Activated CD8-positive, alpha-beta memory T cell treated with anti-CD3 and anti-CD28 coated beads for 1 hour (primary cell): ENCODE data around the gene GLUL.
"Not testable (repeated sequence)": the region's sequence is repeated elsewhere in the genome, so short reads cannot be mapped to it uniquely, and the experiment has no call there.

ENCODE experiments used
- DNase-seq, 2 donors: peaks; one replicate each; pipeline ENCODE4 v3.0.0-alpha.2; 2020; ENCODE audit warnings: low read depth in 1 of 2; ENCODE audit errors: extremely low read depth in 1 of 2

GLUL gene

DNA sequence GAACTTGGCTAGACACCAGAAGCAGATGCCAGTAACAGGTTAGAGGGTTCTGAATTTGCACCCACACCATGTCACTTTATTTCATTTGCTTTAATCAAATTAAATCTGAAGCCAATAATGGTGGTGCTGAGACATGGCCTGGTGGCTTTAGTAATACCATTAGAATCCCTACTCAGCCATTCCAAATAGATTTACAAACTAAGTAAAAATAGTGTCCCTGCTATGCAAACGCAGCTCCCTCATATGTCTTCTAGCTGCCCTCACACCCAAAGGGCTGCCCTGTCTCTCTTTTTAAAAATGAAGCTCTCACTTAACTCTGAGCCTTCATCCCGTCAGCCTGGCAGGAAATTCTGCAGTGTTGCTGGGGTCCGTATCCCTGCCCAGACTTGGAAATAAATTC is 21.1 kb downstream of the GLUL start:
- DNase-seq = no peak

GRCh38 chr1:182368903-182369302 is 22.7 kb downstream of the GLUL start:
- DNase-seq = no peak

DNA sequence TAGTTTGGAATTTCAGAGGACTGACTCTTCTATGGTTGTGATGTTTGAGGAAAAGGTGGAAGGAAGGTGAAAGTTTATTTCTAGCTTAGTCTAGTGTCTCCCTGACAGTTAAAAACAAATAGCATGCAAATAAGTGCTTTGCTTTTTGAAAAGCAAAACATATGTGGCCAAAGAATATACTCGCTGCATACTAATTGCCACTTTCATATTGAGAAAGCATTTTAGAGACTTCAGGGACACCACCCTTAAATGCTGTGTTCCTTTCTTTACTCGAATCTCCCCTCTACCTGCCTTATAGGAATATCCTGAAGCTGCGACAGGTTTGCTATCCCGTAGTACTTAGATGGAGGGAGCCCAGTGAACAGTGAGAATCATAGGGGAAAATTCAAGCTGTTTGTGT is 23.2 kb downstream of the GLUL start:
- DNase-seq = no peak

DNA sequence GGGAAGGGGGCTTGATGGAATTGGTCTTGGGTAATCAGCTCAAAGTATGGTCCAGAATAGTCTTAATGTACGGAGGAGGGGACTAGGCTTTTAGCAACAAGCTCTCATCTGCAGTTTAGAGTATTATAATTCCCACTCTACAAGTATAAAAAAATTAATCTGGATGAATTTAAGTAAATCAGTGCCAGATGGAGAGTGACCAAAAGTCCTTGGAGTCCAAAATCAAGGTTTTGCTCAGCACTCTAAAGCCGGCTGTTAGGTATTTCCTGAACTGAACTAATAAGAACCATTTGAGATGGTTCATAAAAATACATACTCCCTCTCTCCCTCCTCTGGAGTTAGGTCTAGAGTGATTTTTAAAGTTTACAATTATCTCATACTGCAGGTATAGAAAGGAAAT is 23.7 kb downstream of the GLUL start:
- no peak for DNase-seq

DNA sequence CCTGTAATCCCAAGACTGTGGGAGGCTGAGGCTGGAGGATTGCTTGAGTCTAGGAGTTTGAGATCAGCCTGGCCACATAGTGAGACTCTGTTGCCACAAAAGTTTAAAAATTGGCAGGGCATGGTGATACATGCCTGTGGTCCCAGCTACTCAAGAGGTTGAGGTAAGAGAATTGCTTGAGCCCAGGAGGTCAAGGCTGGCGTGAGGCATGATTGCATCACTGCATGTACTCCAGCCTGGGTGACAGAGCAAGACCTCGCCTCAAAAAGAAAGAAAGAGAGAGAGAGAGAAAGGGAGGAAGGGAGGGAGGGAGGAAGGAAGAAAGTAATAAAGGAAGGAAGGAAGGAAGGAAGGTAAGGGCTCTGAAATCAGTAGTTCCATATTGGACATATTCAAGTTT is 25.0 kb downstream of the GLUL start:
- DNase-seq = no peak

- DNase-seq = no peak
Observed at GRCh38 chr1:182359645-182360044, 31.9 kb downstream of the GLUL start.

DNA sequence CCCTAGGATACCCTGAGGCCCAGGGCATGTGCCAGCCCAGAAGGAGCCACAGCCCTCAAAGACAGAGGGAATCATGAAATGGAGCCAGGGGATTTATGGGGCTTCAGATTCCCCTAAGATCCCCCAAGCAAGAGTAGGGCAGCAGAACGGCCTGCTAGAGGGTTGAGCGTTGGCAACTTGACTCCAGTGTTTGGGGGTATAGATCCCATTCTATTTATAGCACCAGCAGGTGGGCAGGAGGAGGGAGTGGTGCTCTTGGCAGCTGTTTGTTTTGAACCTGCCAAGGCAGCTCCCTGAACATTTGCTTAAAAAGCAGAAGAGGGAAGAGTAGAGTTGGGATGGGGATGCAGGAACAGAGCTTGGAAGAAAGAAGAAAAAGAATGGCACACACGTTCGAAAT is 33.7 kb downstream of the GLUL start:
- no peak for DNase-seq

DNA sequence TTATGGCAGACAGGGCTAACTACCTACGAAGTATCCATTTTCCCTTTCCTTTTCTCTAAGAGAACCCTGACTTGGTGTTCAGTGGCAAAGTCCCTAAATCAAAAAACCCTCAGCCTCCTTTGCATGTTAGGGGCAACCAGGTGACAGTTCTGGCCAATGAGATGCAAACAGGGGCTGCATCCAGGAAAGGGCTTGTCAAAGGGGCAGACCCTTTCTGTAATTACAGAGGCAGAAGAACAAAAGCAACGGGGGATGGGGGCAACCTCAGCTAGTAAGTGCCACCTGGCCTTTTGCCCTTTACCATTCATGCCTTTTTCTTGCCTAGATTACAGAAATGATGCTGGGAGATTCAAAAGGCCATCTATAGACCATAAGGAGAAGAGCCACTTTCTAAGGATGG is 34.4 kb downstream of the GLUL start:
- no peak for DNase-seq

DNA sequence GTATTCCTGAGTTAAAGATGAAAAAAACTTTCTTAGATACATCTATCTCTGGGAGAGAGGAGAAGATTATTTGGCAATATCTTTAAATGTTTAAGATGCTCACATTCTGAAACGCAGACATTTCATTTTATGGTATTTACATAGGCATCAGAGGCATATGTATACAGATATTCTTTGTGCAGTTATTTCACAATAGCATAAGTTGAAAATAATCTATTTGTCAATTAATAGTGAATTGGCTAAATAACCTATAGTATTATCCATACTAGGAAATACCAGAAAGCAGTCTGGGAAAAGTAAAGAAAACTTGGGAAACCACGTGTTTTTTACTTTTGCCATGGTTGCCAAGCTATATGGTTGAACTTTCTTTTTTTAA is 35.9 kb downstream of the GLUL start:
- no peak for DNase-seq

DNA sequence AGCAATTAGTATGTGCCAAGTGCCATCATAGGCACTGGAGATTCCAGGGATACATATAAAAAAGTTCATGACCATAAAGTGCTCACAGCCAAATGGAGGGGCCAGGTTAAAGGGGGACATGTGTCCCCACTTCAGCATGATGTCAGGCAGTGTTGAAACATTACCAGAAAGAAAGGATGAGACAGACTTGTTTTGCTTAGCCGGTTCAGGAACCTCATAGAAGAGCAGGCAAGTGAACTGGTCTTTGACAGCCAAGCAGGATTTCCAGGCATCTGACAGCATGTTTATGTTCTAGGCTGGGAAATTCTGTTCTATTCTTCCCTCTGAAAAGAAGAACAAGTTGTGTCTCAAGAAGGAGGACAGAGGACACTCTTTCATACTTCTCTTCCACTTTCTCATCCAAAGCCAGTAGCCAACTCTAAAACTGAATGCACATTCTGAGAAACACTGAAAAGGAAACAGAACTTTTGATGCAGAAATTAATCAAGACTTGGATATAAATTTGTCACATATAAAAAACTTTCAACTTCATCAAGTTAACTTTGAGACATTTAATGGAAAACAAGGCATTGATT is 39.7 kb downstream of the GLUL start:
- no peak for DNase-seq

- no peak for DNase-seq
Observed at GRCh38 chr1:182350839-182351238, 40.8 kb downstream of the GLUL start.

- no peak for DNase-seq
Observed at GRCh38 chr1:182348961-182349747, 42.4 kb downstream of the GLUL start.

DNA sequence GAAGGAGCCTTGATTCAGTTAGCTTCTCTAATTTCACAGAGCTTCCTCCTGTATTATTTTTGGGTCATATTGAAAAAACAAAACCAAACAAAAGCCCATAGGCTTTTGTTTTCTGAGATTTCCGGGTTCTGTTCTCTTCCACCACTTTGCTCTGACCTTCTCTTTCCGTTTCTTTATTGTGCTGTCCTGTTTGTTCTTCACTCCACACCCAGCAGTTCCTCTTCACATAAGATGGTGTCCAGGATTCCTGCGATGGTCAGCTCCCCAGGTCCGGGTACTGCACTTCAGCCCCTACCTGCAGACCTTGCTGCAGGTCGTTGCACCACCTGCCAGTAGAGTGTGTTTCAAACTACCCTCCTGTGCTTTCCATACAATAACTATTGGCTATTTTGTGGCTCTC is 44.6 kb downstream of the GLUL start:
- DNase-seq = no peak

- DNase-seq = no peak
Observed at GRCh38 chr1:182340233-182341058, 51.1 kb downstream of the GLUL start.

- no peak for DNase-seq
Observed at GRCh38 chr1:182339684-182340083, 51.9 kb downstream of the GLUL start.

DNA sequence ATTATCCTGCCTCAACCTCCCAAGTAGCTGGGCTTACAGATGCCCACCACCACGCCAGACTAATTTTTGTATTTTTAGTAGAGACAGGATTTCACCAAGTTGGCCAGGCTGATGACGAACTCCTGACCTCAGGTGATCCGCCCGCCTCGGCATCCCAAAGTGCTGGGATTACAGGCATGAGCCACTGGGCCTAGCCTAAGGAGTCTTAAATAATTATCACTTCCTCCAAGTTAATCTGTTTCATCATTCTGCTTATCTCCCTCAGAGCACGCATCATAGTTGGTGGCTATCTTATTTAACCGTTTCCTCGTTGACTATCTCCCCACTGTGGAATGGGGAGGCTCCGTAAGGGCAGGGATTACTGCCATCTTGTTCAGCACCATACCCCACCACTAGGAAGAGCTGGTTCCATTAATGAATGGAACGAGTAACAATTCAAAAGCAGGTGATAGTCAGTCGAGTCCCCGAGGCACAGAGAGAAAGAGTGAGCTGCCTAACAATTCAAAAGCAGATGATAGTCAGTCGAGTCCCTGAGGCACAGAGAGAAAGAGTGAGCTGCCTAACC is 52.7 kb downstream of the GLUL start:
- DNase-seq = no peak

DNA sequence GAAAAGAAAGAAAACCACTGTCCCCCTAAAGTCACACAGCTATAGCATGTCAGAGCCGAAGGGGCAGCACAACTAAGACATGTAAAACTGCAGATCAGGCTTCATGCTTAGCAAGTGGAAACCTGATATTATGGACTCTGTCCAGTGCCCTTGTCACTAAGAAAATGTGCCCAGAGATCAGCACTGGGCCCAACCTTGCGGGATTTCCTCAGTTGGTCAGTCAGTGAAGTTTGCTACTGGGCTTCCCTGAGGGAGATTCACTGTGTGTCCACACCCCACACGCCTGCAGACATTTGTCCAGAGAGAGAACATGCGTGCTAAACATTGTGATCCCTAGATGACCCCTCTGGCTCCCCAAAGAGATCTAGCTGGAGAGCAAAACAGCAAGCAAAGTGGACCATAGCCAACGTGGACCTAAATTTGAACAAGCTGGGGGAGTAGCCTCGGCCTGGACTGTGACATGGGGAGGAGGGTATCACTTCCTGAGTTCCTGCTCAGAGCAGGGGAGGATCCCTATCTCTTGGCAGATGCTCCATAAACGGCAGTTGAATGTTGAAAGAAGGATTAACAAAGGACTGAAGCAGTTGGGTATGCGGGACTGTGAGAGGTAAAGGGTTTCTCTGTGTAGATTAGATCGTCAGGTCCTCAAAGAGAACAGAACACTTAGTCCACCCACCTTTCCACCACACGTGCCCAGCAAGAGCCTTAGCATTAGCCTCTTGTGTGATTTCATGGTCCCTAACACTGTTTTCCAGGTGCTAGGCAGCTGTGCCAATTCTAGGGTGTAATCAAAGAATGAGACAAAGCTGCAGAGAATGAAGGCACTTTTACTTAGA is 53.6 kb downstream of the GLUL start:
- DNase-seq = no peak

DNA sequence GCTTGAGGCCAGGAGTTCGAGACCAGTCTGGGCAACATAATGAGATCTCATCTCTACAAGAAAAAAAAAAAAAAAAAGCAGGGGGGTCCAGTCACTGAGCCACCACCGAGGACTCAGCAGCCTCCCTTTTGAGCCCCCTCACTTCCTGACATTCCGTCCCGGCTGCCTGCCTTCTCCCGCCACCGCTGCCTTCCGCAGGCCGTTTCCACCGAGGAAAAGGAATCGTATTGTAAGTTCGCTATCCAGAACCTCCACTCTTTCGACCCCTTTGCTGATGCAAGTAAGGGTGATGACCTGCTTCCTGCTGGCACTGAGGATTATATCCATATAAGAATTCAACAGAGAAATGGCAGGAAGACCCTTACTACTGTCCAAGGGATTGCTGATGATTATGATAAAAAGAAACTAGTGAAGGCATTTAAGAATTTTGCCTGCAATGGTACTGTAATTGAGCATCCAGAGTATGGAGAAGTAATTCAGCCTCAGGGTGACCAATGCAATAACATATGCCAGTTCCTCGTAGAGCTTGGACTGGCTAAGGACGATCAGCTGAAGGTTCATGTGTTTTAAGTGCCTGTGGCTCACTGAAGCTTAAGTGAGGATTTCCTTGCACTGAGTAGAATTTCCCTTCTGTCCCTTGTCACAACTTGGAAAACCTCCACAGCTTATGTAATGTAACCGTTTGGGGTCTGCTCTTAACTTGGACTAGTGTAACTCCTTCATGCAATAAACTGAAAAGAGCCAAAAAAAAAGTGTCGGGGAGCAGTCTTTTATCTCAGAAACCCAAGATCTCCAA is 55.6 kb downstream of the GLUL start:
- DNase-seq = no peak

DNA sequence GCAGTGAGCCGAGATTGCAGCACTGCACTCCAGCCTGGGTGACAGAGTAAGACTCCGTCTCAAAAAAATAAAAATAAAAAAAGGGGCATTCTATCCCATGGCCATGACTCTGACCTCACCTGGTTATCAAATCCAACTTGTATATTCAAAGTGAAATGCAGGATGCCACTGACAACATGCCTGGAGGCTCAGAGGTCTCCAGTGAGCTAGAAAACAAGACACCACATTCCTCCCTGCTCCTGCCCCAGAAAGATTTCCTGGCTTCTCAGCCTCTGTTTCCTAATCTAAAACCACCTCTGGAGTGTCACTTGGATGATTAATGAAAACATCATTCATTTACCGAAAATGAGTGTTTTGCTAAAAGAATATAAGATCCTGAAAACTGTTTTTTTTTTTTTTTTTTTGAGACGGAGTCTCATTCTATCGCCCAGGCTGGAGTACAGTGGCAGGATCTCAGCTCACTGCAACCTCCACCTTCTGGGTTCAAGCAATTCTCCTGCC is 58.5 kb downstream of the GLUL start:
- DNase-seq = not testable (repeated sequence)
